H1 (cell line): ENCODE results near the gene OR4C11. TPM values are rescaled to one million over a fixed set of nuclear protein-coding genes. Genes with fewer than 3 reads are reported as not detected.

Experiments used
- CTCF ChIA-PET: fragments of 300-600 bp; sonication (Branson Sonifier 250); formaldehyde crosslinking; loops from one replicate; lab custom pipeline; 2021; ENCODE audit not compliant: partially characterized antibody; lab: Charles Lee
- POLR2A ChIA-PET: fragments of 300-600 bp; sonication (Branson Sonifier 250); formaldehyde crosslinking; loops from one replicate; lab custom pipeline; 2021; ENCODE audit warnings: inconsistent platforms; ENCODE audit not compliant: partially characterized antibody; lab: Charles Lee
- DNase-seq, 2 experiments: peaks; one replicate each; pipeline versions ENCODE4 v3.0.0 to v3.0.0-alpha.2; 2010 to 2022; ENCODE audit warnings: low spot score in 2 of 2, low read depth in 1 of 2, mixed read lengths in 1 of 2
- FAIRE-seq: peaks from 2 replicates; lab custom pipeline; 2011; peaks lifted over from hg19 to GRCh38; lab: Jason Lieb, UNC
- H2AFZ ChIP-seq: 2 replicates; pipeline ENCODE4 v1.8.1; 2012; ENCODE audit warnings: low read length, inconsistent platforms
- H2AK5ac ChIP-seq: 2 replicates; pipeline ENCODE4 v1.6.1; 2013; ENCODE audit warnings: low read depth, low read length
- H2BK120ac ChIP-seq: replicated peaks from 2 replicates; pipeline ENCODE3; 2013; ENCODE audit warnings: low read depth, low read length, inconsistent platforms
- H2BK12ac ChIP-seq: 2 replicates; pipeline ENCODE4 v1.6.1; 2013; ENCODE audit warnings: low read depth, low read length
- H2BK15ac ChIP-seq: 2 replicates; pipeline ENCODE4 v1.6.1; 2013; ENCODE audit warnings: low read length
- H2BK20ac ChIP-seq: 2 replicates; pipeline ENCODE4 v1.6.1; 2013; ENCODE audit warnings: low read length
- H2BK5ac ChIP-seq: 2 replicates; pipeline ENCODE4 v1.6.1; 2013; ENCODE audit warnings: low read depth, low read length
- H3K14ac ChIP-seq: 2 replicates; pipeline ENCODE4 v1.6.1; 2013; ENCODE audit warnings: inconsistent platforms; ENCODE audit not compliant: insufficient read length
- H3K18ac ChIP-seq: 2 replicates; pipeline ENCODE4 v1.6.1; 2013; ENCODE audit warnings: low read length; ENCODE audit errors: extremely low read depth
- H3K23ac ChIP-seq: 2 replicates; pipeline ENCODE4 v1.6.1; 2013; ENCODE audit warnings: inconsistent platforms; ENCODE audit not compliant: insufficient read length
- H3K23me2 ChIP-seq: 2 replicates; pipeline ENCODE4 v1.6.1; 2013; ENCODE audit warnings: low read depth, low read length
- H3K27ac ChIP-seq: 2 replicates; pipeline ENCODE4 v1.6.1; 2011; ENCODE audit warnings: low read depth, low read length, inconsistent platforms
- H3K27me3 ChIP-seq, 4 experiments: replicated peaks in 1 of 4; 1 replicate in 1 of 4; 2 replicates in 3 of 4; pipeline versions ENCODE4 v1.6.1 to v1.8.1; 2011 to 2013; ENCODE audit warnings: low read length in 3 of 4, mild to moderate bottlenecking in 3 of 4, inconsistent platforms in 2 of 4, mixed read lengths in 2 of 4, moderate library complexity in 1 of 4; ENCODE audit not compliant: control insufficient read depth in 3 of 4, insufficient read depth in 3 of 4; ENCODE audit errors: extremely low read depth in 1 of 4
- H3K36me3 ChIP-seq, 4 experiments: 2 replicates each; pipeline versions ENCODE4 v1.6.1 to v1.8.1; 2011 to 2013; ENCODE audit warnings: mild to moderate bottlenecking in 4 of 4, low read length in 3 of 4, moderate library complexity in 2 of 4, control low read depth in 1 of 4, inconsistent platforms in 1 of 4; ENCODE audit not compliant: insufficient read depth in 4 of 4, control insufficient read depth in 2 of 4
- H3K4ac ChIP-seq: replicated peaks from 2 replicates; pipeline ENCODE3; 2013; ENCODE audit warnings: low read length, low read depth, mixed read lengths, inconsistent platforms; ENCODE audit not compliant: insufficient read length
- H3K4me1 ChIP-seq, 4 experiments: replicated peaks in 1 of 4; 1 replicate in 1 of 4; 2 replicates in 3 of 4; pipeline versions ENCODE4 v1.6.1 to v1.8.1; 2011 to 2013; ENCODE audit warnings: low read length in 3 of 4, inconsistent platforms in 2 of 4, mixed read lengths in 1 of 4; ENCODE audit not compliant: insufficient read depth in 4 of 4, control insufficient read depth in 3 of 4
- H3K4me2 ChIP-seq, 2 experiments: 2 replicates each; pipeline versions ENCODE4 v1.6.1 to v1.8.1; 2011 to 2013; ENCODE audit warnings: low read depth in 2 of 2, low read length in 2 of 2, control low read depth in 1 of 2, inconsistent platforms in 1 of 2, mild to moderate bottlenecking in 1 of 2; ENCODE audit not compliant: insufficient read depth in 1 of 2
- H3K4me3 ChIP-seq, 4 experiments: fragments of 200-600, 300-600 bp in 1 of 4; sonication (generic), shearing (Covaris generic), sonication (Bioruptor Twin) in 1 of 4; 2 replicates each; pipeline versions ENCODE4 v1.5.1 to v1.8.1; 2011 to 2016; ENCODE audit warnings: low read length in 4 of 4, low read depth in 3 of 4, control low read depth in 2 of 4, inconsistent platforms in 2 of 4, mild to moderate bottlenecking in 2 of 4, mixed read lengths in 1 of 4, moderate library complexity in 1 of 4; ENCODE audit not compliant: insufficient read depth in 2 of 4; ENCODE audit errors: extremely low read depth in 1 of 4
- H3K56ac ChIP-seq: replicated peaks from 2 replicates; pipeline ENCODE3; 2013; ENCODE audit warnings: low read depth, mild to moderate bottlenecking, mixed read lengths, low read length, inconsistent platforms; ENCODE audit not compliant: insufficient read length
- H3K79me1 ChIP-seq: 2 replicates; pipeline ENCODE4 v1.6.1; 2013; ENCODE audit warnings: low read depth, low read length, control low read depth
- H3K79me2 ChIP-seq, 2 experiments: 2 replicates each; pipeline versions ENCODE4 v1.6.1 to v1.8.1; 2012 to 2013; ENCODE audit warnings: low read length in 2 of 2, mild to moderate bottlenecking in 2 of 2, inconsistent platforms in 1 of 2; ENCODE audit not compliant: insufficient read depth in 2 of 2, control insufficient read depth in 1 of 2
- H3K9ac ChIP-seq, 4 experiments: replicated peaks in 1 of 4; 1 replicate in 1 of 4; 2 replicates in 3 of 4; pipeline versions ENCODE4 v1.6.1 to v1.8.1; 2011 to 2013; ENCODE audit warnings: low read depth in 3 of 4, low read length in 3 of 4, control low read depth in 2 of 4, mild to moderate bottlenecking in 2 of 4, moderate library complexity in 2 of 4, inconsistent platforms in 1 of 4; ENCODE audit errors: extremely low read depth in 1 of 4
- H3K9me3 ChIP-seq, 2 experiments: 2 replicates each; pipeline versions ENCODE4 v1.6.1 to v1.8.1; 2012 to 2013; ENCODE audit warnings: mild to moderate bottlenecking in 2 of 2, moderate library complexity in 2 of 2, control low read depth in 1 of 2, inconsistent platforms in 1 of 2, low read depth in 1 of 2, low read length in 1 of 2, mixed read lengths in 1 of 2; ENCODE audit not compliant: insufficient read depth in 2 of 2
- H4K20me1 ChIP-seq, 2 experiments: replicated peaks in 1 of 2; 2 replicates each; pipeline versions ENCODE3 to v1.8.1; 2011 to 2013; ENCODE audit warnings: inconsistent platforms in 2 of 2, low read length in 2 of 2, mild to moderate bottlenecking in 1 of 2; ENCODE audit not compliant: insufficient read depth in 2 of 2, control insufficient read depth in 1 of 2
- H4K5ac ChIP-seq: 2 replicates; pipeline ENCODE4 v1.6.1; 2013; ENCODE audit warnings: low read length, low read depth, mixed read lengths, inconsistent platforms; ENCODE audit not compliant: insufficient read length
- H4K8ac ChIP-seq: 2 replicates; pipeline ENCODE4 v1.8.0; 2013; ENCODE audit warnings: mild to moderate bottlenecking, moderate library complexity, low read length, inconsistent platforms; ENCODE audit not compliant: insufficient read depth; ENCODE audit errors: extremely low read depth
- H4K91ac ChIP-seq: replicated peaks from 2 replicates; pipeline ENCODE3; 2013; ENCODE audit warnings: low read length, mixed read lengths, inconsistent platforms; ENCODE audit not compliant: insufficient read length
- PHF8 ChIP-seq: fragments of 200-600 bp; sonication (generic); conservative IDR thresholded peaks from 2 replicates; pipeline ENCODE4 v1.7.1; 2012; ENCODE audit warnings: low read depth, mild to moderate bottlenecking, inconsistent platforms, low read length, moderate library complexity
- POLR2AphosphoS5 ChIP-seq: IDR thresholded peaks from 2 replicates; pipeline ENCODE4 v1.6.1; 2011; ENCODE audit warnings: low read depth, low read length
- WGBS, 2 experiments: shearing (Covaris generic) in 1 of 2; methylation state at CpG; one replicate each; pipeline versions ENCODE4 v1.1.6 to v1.1.7; 2013 to 2015; ENCODE audit warnings: low lambda C conversion rate in 2 of 2, mixed read lengths in 2 of 2, inconsistent platforms in 1 of 2, low coverage in 1 of 2, missing lambda C conversion rate in 1 of 2; ENCODE audit not compliant: insufficient replicate concordance in 2 of 2, insufficient coverage in 1 of 2, insufficient read length in 1 of 2; ENCODE audit errors: extremely low coverage in 1 of 2, missing lambda C conversion rate in 1 of 2; 5-methylcytosine and 5-hydroxymethylcytosine counted together
- polyA plus RNA-seq, 7 experiments: library from polyadenylated mRNA; depleted of rRNA in 3 of 7; stranded (reverse) in 5 of 7; unstranded in 2 of 7; fragments of >200 nt in 5 of 7; fragments of 200-250 nt in 2 of 7; gene quantifications; 1 replicate in 5 of 7; 2 replicates in 1 of 7; 4 replicates in 1 of 7; pipeline versions ENCODE4 v1.2.1 to v1.2.3, GENCODE V29; 2011 to 2013; ENCODE audit warnings: missing spikeins in 2 of 7, mixed read lengths in 2 of 7
- total RNA-seq: library from RNA; stranded (reverse); fragmentation: NEBNext Ultra II Directional; extraction: Animal tissue kit (Norgen Biotek cat#: 25700); gene quantifications from 2 replicates; pipeline ENCODE4 v1.2.1, GENCODE V29; 2021

Gene OR4C11
- total and polyA plus RNA-seq, 2 of the 8 experiments (the other 6 are each of a cell fraction or from before 2014, with no cell fraction given), result not detected

DNA sequence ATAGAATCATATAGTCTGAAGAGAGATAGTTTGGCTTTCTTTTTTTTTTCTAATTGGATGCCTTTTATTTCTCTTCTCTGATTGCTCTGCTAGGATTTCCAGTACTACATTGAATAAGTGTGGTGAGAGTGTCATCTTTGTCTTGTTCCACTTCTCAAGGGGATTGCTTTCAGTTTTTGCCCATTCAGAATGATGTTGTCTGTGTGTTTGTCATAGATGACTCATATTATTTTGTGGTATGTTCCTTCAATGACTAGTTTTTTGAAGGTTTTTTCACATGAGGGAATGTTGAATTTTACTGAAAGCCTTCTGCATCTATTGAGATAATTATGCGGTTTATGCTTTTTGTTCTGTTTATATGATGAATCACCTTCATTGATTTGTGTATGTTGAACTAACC, 17.1 kb upstream of the OR4C11 start:
- Histone ChIP-seq H2BK5ac (no peak overlapping the region), H3K14ac (no peak overlapping the region), H3K23ac (no peak overlapping the region), H2AK5ac (no peak overlapping the region), H3K9me3 (peaks cover 5 to 10% of the 10 kb centered on the region in 2 experiments; a peak in 3 of 4 replicates), H4K5ac (no peak overlapping the region), H2BK20ac (no peak overlapping the region), H4K20me1 (no peaks in the 10 kb centered on the region), H2BK120ac (no peak overlapping the region), H4K8ac (no peak overlapping the region), H3K9ac (no peak overlapping the region), H3K23me2 (no peaks in the 10 kb centered on the region), H3K56ac (no peak overlapping the region), H3K4me2 (no peak overlapping the region), H3K4ac (no peak overlapping the region), H3K4me3 (no peak overlapping the region), H2BK15ac (no peak overlapping the region), H3K18ac (no peak overlapping the region), H3K79me2 (no peaks in the 10 kb centered on the region), H2BK12ac (no peak overlapping the region), H3K79me1 (no peaks in the 10 kb centered on the region), H4K91ac (no peak overlapping the region), H3K27me3 (no peaks in the 10 kb centered on the region), H2AFZ (no peak overlapping the region), H3K27ac (no peak overlapping the region), H3K4me1 (no peaks in the 10 kb centered on the region), H3K36me3 (no peaks in the 10 kb centered on the region)
- FAIRE-seq (no peak), DNase-seq (no peak)
- ChIA-PET CTCF (no interaction called here), POLR2A (no interaction called here)
- no peak for TF ChIP-seq PHF8
- no peak for TF ChIP-seq POLR2AphosphoS5
- WGBS, 2 experiments, result 100% methylated on average over 1 of the region's 1 CpG; no CpG with 5 or more reads in 1 of the 2 experiments
